OCI-LY7 (cell line): ENCODE measurements around the gene VSIR.

ENCODE experiments used
- EZH2phosphoT487 ChIP-seq: fragments of 200-600 bp; sonication (generic); IDR thresholded peaks from 2 replicates; pipeline ENCODE4 v1.6.1; 2018; ENCODE audit warnings: low read depth, borderline replicate concordance, mild to moderate bottlenecking, mixed run types, antibody characterized with exemption, low read length, moderate library complexity, mixed read lengths
- TF ChIP-seq, protein P1 (sequence below): fragments of 200-600 bp; sonication (generic); conservative IDR thresholded peaks from 2 replicates; pipeline ENCODE4 v1.5.1; 2014; ENCODE audit warnings: mild to moderate bottlenecking, antibody characterized with exemption, low read length, moderate library complexity, mixed read lengths

DNA sequence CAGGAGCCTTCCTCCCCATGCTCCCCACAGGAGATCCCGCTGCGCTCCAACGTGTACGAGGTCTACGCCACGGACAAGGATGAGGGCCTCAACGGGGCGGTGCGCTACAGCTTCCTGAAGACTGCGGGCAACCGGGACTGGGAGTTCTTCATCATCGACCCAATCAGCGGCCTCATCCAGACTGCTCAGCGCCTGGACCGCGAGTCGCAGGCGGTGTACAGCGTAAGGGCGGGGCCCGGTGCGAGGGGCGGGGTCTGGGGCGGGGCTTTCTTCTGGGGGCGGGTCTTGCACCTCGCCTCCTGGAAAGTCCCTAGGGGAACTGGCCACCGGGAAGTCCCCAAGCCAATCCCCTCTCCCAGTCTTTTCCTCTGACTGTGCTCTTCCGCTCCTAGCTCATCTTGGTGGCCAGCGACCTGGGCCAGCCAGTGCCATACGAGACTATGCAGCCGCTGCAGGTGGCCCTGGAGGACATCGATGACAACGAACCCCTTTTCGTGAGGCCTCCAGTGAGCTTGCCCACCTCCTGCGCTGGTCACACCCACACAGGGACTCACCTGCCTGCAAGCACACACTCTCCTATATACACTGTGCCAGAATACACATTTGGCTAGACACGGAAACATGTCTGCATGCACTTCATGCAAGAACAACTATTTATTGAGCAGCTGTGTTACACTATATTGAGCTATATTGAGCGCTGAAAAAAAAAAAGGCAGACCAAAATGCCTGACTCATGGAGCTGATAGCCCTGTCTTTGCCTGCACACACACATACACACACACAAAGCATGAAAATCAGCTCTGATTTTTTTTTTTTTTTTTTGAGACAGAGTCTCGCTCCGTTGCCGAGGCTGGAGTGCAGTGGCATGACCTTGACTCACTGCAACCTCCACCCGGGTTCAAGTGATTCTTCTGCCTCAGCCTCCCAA, 32.7 kb upstream of the VSIR start:
- TF ChIP-seq, protein P1, sequence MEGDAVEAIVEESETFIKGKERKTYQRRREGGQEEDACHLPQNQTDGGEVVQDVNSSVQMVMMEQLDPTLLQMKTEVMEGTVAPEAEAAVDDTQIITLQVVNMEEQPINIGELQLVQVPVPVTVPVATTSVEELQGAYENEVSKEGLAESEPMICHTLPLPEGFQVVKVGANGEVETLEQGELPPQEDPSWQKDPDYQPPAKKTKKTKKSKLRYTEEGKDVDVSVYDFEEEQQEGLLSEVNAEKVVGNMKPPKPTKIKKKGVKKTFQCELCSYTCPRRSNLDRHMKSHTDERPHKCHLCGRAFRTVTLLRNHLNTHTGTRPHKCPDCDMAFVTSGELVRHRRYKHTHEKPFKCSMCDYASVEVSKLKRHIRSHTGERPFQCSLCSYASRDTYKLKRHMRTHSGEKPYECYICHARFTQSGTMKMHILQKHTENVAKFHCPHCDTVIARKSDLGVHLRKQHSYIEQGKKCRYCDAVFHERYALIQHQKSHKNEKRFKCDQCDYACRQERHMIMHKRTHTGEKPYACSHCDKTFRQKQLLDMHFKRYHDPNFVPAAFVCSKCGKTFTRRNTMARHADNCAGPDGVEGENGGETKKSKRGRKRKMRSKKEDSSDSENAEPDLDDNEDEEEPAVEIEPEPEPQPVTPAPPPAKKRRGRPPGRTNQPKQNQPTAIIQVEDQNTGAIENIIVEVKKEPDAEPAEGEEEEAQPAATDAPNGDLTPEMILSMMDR, result no peak
- TF ChIP-seq EZH2phosphoT487, result no peak
